ENCODE data around the gene SERGEF. TPM values are rescaled to one million over a fixed set of nuclear protein-coding genes. Genes with fewer than 3 reads are reported as not detected.

Gene SERGEF
- polyA plus RNA-seq, 1 of the 3 experiments (the other 2 are of a cell fraction), result 23.1 TPM

- 100% methylated on average over 1 of the region's 1 CpG for WGBS (ENCODE audit: low lambda C conversion rate)
- Histone ChIP-seq H3K79me2 (ENCODE audit: insufficient read depth) (no peaks in the 10 kb centered on the region), H3K4me2 (no peak overlapping the region), H2AFZ (ENCODE audit: low read depth) (no peak overlapping the region), H3F3A (replicated peaks; ENCODE audit: insufficient read depth) (no peaks in the 10 kb centered on the region), H3K9me2 (no peaks in the 10 kb centered on the region), H3K27me3 (ENCODE audit: insufficient read depth) (no peaks in the 10 kb centered on the region), H3K4me1 (ENCODE audit: control insufficient read depth in 1 of 2, insufficient read depth in 2 of 2, low read depth in 1 of 2, low read length in 1 of 2) (peaks cover 0 to 9% of the 10 kb centered on the region in 2 experiments; a peak in 2 of 4 replicates), H3K9ac (no peak overlapping the region), H3K36me3 (replicated peaks in 1 of 2; ENCODE audit: control insufficient read depth in 1 of 2, insufficient read depth in 2 of 2, low read length in 1 of 2) (no peaks in the 10 kb centered on the region), H4K20me1 (ENCODE audit: insufficient read depth) (no peaks in the 10 kb centered on the region), H3K4me3 (ENCODE audit: low read depth in 2 of 2, low read length in 1 of 2) (no peak overlapping the region), H3K9me3 (no peaks in the 10 kb centered on the region), H3K27ac (ENCODE audit: low read depth in 2 of 2, low read length in 1 of 2) (no peak overlapping the region)
- CTCF ChIA-PET, result interaction anchor here (0.6 to 10.4 kb wide), 40 partner anchors 8 to 311 kb away, joined by 3 to 174 read pairs (median 6); partner anchors contain the start of gene KCNC1
- no peak for DNase-seq
- POLR2A ChIA-PET, result no interaction called here
- TF ChIP-seq TEAD4 (IDR thresholded peaks at IDR 0.05; ENCODE audit: borderline replicate concordance, insufficient read depth) (no peak), TCF12 (IDR thresholded peaks at IDR 0.05) (no peak), PBX3 (IDR thresholded peaks at IDR 0.05) (no peak), POLR2AphosphoS5 (IDR thresholded peaks at IDR 0.05; ENCODE audit: low read depth, low read length) (no peak), USF2 (IDR thresholded peaks at IDR 0.05; ENCODE audit: borderline replicate concordance, low read depth, low read length) (no peak), GABPA (IDR thresholded peaks at IDR 0.05; ENCODE audit: low read depth) (no peak), GATA2 (CRISPR knock-in tag; IDR thresholded peaks at IDR 0.05) (no peak), SIN3A (IDR thresholded peaks at IDR 0.05; ENCODE audit: borderline replicate concordance, low read depth, low read length) (no peak), CTCF (IDR thresholded peaks at IDR 0.05) (no peak)
Observed at GRCh38 chr11:17907046-17907445, 105.8 kb downstream of the SERGEF start.

GRCh38 chr11:17906436-17906835 lies 106.4 kb downstream of the SERGEF start:
- Histone ChIP-seq H3K27me3 (ENCODE audit: insufficient read depth) (no peaks in the 10 kb centered on the region), H3K9me3 (no peaks in the 10 kb centered on the region), H3K4me3 (ENCODE audit: low read depth in 2 of 2, low read length in 1 of 2) (no peak overlapping the region), H2AFZ (ENCODE audit: low read depth) (no peak overlapping the region), H3K36me3 (replicated peaks in 1 of 2; ENCODE audit: control insufficient read depth in 1 of 2, insufficient read depth in 2 of 2, low read length in 1 of 2) (no peaks in the 10 kb centered on the region), H3K27ac (ENCODE audit: low read depth in 2 of 2, low read length in 1 of 2) (no peak overlapping the region), H3K4me2 (no peak overlapping the region), H3F3A (replicated peaks; ENCODE audit: insufficient read depth) (no peaks in the 10 kb centered on the region), H3K79me2 (ENCODE audit: insufficient read depth) (no peaks in the 10 kb centered on the region), H3K9ac (no peak overlapping the region), H4K20me1 (ENCODE audit: insufficient read depth) (no peaks in the 10 kb centered on the region), H3K4me1 (ENCODE audit: control insufficient read depth in 1 of 2, insufficient read depth in 2 of 2, low read depth in 1 of 2, low read length in 1 of 2) (peaks cover 0 to 9% of the 10 kb centered on the region in 2 experiments; a peak in 2 of 4 replicates), H3K9me2 (no peaks in the 10 kb centered on the region)
- peak; percentile 71 for TF ChIP-seq RAD21 (IDR thresholded peaks at IDR 0.05; ENCODE audit: low read length)
- peak; percentile 86 for TF ChIP-seq CHD2 (IDR thresholded peaks at IDR 0.05; ENCODE audit: low read length, partially characterized antibody)
- TF ChIP-seq CTCF (IDR thresholded peaks at IDR 0.05), result peak; percentile 35
- no peak for TF ChIP-seq GATA2 (CRISPR knock-in tag; IDR thresholded peaks at IDR 0.05)
- peak; percentile 69 for TF ChIP-seq SMC3 (IDR thresholded peaks at IDR 0.05; ENCODE audit: low read depth, low read length)
- TF ChIP-seq MXI1 (IDR thresholded peaks at IDR 0.05; ENCODE audit: low read depth, low read length), result no peak
- CTCF ChIA-PET, result interaction anchor here (0.6 to 10.4 kb wide), 53 partner anchors 9 to 310 kb away, joined by 3 to 174 read pairs (median 5); partner anchors contain the start of gene KCNC1
- DNase-seq, result peak; percentile 62
- POLR2A ChIA-PET, result no interaction called here
- WGBS (ENCODE audit: low lambda C conversion rate), result 84% methylated on average over 7 of the region's 7 CpGs

Measured in SK-N-SH (cell line).